H9 (cell line): ENCODE data around the gene CHSY3. TPM values are rescaled to one million over a fixed set of nuclear protein-coding genes. Genes with fewer than 3 reads are reported as not detected.

ENCODE experiments used
- DNase-seq: peaks from one replicate; pipeline ENCODE4 v3.0.0-alpha.2; 2017
- H2AFZ ChIP-seq: one replicate; pipeline ENCODE4 v1.6.1; 2013; ENCODE audit warnings: mild to moderate bottlenecking, low read length, control low read depth, moderate library complexity
- H2AK5ac ChIP-seq: 2 replicates; pipeline ENCODE4 v1.6.1; 2013; ENCODE audit warnings: low read length, control low read depth, mixed read lengths; ENCODE audit not compliant: insufficient read length
- H2BK120ac ChIP-seq: one replicate; pipeline ENCODE4 v1.6.1; 2013; ENCODE audit warnings: low read depth, mild to moderate bottlenecking, low read length, control low read depth, inconsistent platforms; ENCODE audit not compliant: poor library complexity, severe bottlenecking
- H2BK12ac ChIP-seq: 2 replicates; pipeline ENCODE4 v1.6.1; 2013; ENCODE audit warnings: low read length, control low read depth, mixed read lengths, low read depth; ENCODE audit not compliant: insufficient read length
- H2BK15ac ChIP-seq: 2 replicates; pipeline ENCODE4 v1.6.1; 2013; ENCODE audit warnings: low read depth, low read length, control low read depth
- H2BK20ac ChIP-seq: one replicate; pipeline ENCODE4 v1.6.1; 2013; ENCODE audit warnings: low read depth, mild to moderate bottlenecking, low read length, control low read depth, inconsistent platforms; ENCODE audit not compliant: poor library complexity, severe bottlenecking
- H2BK5ac ChIP-seq: 2 replicates; pipeline ENCODE4 v1.6.1; 2013; ENCODE audit warnings: low read length, control low read depth, mixed read lengths; ENCODE audit not compliant: insufficient read length
- H3K14ac ChIP-seq: 2 replicates; pipeline ENCODE4 v1.6.1; 2013; ENCODE audit warnings: low read length, control low read depth; ENCODE audit not compliant: insufficient read depth
- H3K18ac ChIP-seq: 2 replicates; pipeline ENCODE4 v1.6.1; 2013; ENCODE audit warnings: low read depth, mild to moderate bottlenecking, mixed read lengths, low read length, control low read depth; ENCODE audit not compliant: insufficient read length
- H3K23ac ChIP-seq: 2 replicates; pipeline ENCODE4 v1.6.1; 2013; ENCODE audit warnings: low read length, control low read depth, mixed read lengths, low read depth; ENCODE audit not compliant: insufficient read length
- H3K23me2 ChIP-seq: 2 replicates; pipeline ENCODE4 v1.6.1; 2013; ENCODE audit warnings: low read depth, mild to moderate bottlenecking, mixed read lengths, low read length, control low read depth; ENCODE audit not compliant: insufficient read length, poor library complexity, severe bottlenecking
- H3K27ac ChIP-seq: 2 replicates; pipeline ENCODE4 v1.5.1; 2013; ENCODE audit warnings: low read length, control low read depth, mixed read lengths, low read depth; ENCODE audit not compliant: insufficient read length
- H3K27me3 ChIP-seq: 2 replicates; pipeline ENCODE4 v1.6.1; 2013; ENCODE audit warnings: low read length, control low read depth, inconsistent platforms; ENCODE audit not compliant: insufficient read depth
- H3K4ac ChIP-seq: 2 replicates; pipeline ENCODE4 v1.6.1; 2013; ENCODE audit warnings: low read depth, mild to moderate bottlenecking, control low read depth, inconsistent platforms, low read length, moderate library complexity
- H3K4me1 ChIP-seq: 2 replicates; pipeline ENCODE4 v1.6.1; 2013; ENCODE audit warnings: low read length, control low read depth, inconsistent platforms; ENCODE audit not compliant: insufficient read depth
- H3K4me2 ChIP-seq: 2 replicates; pipeline ENCODE4 v1.6.1; 2013; ENCODE audit warnings: low read length, control low read depth, mixed read lengths; ENCODE audit not compliant: insufficient read length, insufficient read depth
- H3K56ac ChIP-seq: 2 replicates; pipeline ENCODE4 v1.6.1; 2013; ENCODE audit warnings: low read depth, mild to moderate bottlenecking, mixed read lengths, low read length, control low read depth; ENCODE audit not compliant: insufficient read length
- H3K79me1 ChIP-seq: 2 replicates; pipeline ENCODE4 v1.6.1; 2013; ENCODE audit warnings: low read depth, mild to moderate bottlenecking, moderate library complexity, low read length, control low read depth, inconsistent platforms; ENCODE audit not compliant: insufficient read depth, poor library complexity, severe bottlenecking
- H3K79me2 ChIP-seq: 2 replicates; pipeline ENCODE4 v1.6.1; 2013; ENCODE audit warnings: low read length, control low read depth, inconsistent platforms; ENCODE audit not compliant: insufficient read depth
- H3K9ac ChIP-seq: 2 replicates; pipeline ENCODE4 v1.6.1; 2013; ENCODE audit warnings: low read length, control low read depth, mixed read lengths; ENCODE audit not compliant: insufficient read length; ENCODE audit errors: extremely low read depth
- H3K9me3 ChIP-seq: one replicate; pipeline ENCODE4 v1.6.1; 2013; ENCODE audit warnings: low read depth, low read length, inconsistent platforms; ENCODE audit not compliant: control insufficient read depth
- H3T11ph ChIP-seq: one replicate; pipeline ENCODE4 v1.6.1; 2013; ENCODE audit warnings: mild to moderate bottlenecking, low read length, control low read depth, inconsistent platforms
- H4K20me1 ChIP-seq: one replicate; pipeline ENCODE4 v1.6.1; 2013; ENCODE audit not compliant: control insufficient read depth, insufficient read length, insufficient read depth
- H4K5ac ChIP-seq: 2 replicates; pipeline ENCODE4 v1.6.1; 2013; ENCODE audit warnings: low read depth, mild to moderate bottlenecking, mixed read lengths, low read length, control low read depth; ENCODE audit not compliant: insufficient read length
- H4K8ac ChIP-seq: replicated peaks from 2 replicates; pipeline ENCODE4 v1.6.1; 2013; ENCODE audit warnings: low read length, control low read depth, mixed read lengths, low read depth; ENCODE audit not compliant: insufficient read length
- H4K91ac ChIP-seq: 2 replicates; pipeline ENCODE4 v1.6.1; 2013; ENCODE audit warnings: low read depth, mild to moderate bottlenecking, moderate library complexity, mixed read lengths, low read length, control low read depth; ENCODE audit not compliant: insufficient read length
- H3K27ac Mint-ChIP-seq, 3 experiments: 2 replicates in 2 of 3; 3 replicates in 1 of 3; pipeline ENCODE4 v1.8.0; 2020 to 2021; ENCODE audit warnings: mixed read lengths in 3 of 3, mild to moderate bottlenecking in 1 of 3, moderate library complexity in 1 of 3
- H3K27me3 Mint-ChIP-seq: 2 replicates; pipeline ENCODE4 v1.8.0; 2021; ENCODE audit warnings: low read depth, mild to moderate bottlenecking, moderate library complexity, mixed read lengths
- H3K36me3 Mint-ChIP-seq, 3 experiments: 2 replicates in 2 of 3; 3 replicates in 1 of 3; pipeline ENCODE4 v1.8.0; 2020 to 2021; ENCODE audit warnings: low read depth in 3 of 3, mixed read lengths in 3 of 3; ENCODE audit not compliant: insufficient read depth in 1 of 3
- H3K4me1 Mint-ChIP-seq, 2 experiments: 2 replicates each; pipeline ENCODE4 v1.8.0; 2020; ENCODE audit warnings: mixed read lengths in 2 of 2
- H3K4me3 Mint-ChIP-seq, 2 experiments: 2 replicates in 1 of 2; 3 replicates in 1 of 2; pipeline ENCODE4 v1.8.0; 2020 to 2021; ENCODE audit warnings: mild to moderate bottlenecking in 2 of 2, mixed read lengths in 2 of 2, moderate library complexity in 1 of 2
- H3K9me3 Mint-ChIP-seq, 2 experiments: 2 replicates in 1 of 2; 3 replicates in 1 of 2; pipeline ENCODE4 v1.8.0; 2020; ENCODE audit warnings: mild to moderate bottlenecking in 2 of 2, mixed read lengths in 2 of 2, moderate library complexity in 1 of 2
- total RNA-seq: library from RNA; stranded (reverse); gene quantifications from 2 replicates; pipeline ENCODE4 v1.2.1, GENCODE V29; 2021
- TF ChIP-seq, protein P1 (sequence below): fragments of 200-600 bp; sonication (generic); conservative IDR thresholded peaks from 3 replicates; pipeline ENCODE4 v1.8.0; 2021; ENCODE audit warnings: antibody characterized with exemption, mild to moderate bottlenecking

Gene CHSY3
- total RNA-seq, 1 experiment from 2014 or later = 0.37 TPM

DNA sequence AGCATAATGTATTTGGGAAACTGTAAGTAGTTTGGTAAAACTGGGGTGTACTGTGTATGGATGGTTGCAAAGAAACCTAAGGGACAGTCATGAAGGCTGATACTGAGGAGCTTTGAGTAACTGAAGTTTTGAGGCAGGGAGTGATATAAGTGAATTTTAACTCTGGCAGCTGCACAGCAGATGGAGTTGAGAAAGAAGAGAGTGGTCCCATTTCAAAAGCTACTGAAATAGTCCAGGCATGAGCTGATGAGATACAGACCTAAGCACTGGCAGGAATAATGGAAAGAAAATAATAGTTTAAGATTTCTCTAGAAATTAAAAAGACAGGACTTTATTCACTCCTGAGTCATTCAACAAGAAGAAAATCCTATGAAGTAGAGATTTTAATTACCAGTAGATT, 232.0 kb downstream of the CHSY3 start:
- Histone ChIP-seq H3K79me2 (no peaks in the 10 kb centered on the region), H3K4me2 (no peak overlapping the region), H2BK20ac (no peak overlapping the region), H4K20me1 (no peaks in the 10 kb centered on the region), H3K4me1 (no peaks in the 10 kb centered on the region), H3K9me3 (no peaks in the 10 kb centered on the region), H3K4ac (no peak overlapping the region), H3K23ac (no peak overlapping the region), H3K23me2 (no peaks in the 10 kb centered on the region), H2BK12ac (no peak overlapping the region), H4K8ac (no peak overlapping the region), H3K79me1 (no peaks in the 10 kb centered on the region), H3K27ac (no peak overlapping the region), H3K18ac (no peak overlapping the region), H2AK5ac (no peak overlapping the region), H3K56ac (no peak overlapping the region), H3K9ac (no peak overlapping the region), H2BK5ac (no peak overlapping the region), H2BK15ac (no peak overlapping the region), H4K91ac (no peak overlapping the region), H3T11ph (no peak overlapping the region), H2AFZ (no peak overlapping the region), H2BK120ac (no peak overlapping the region), H4K5ac (no peak overlapping the region), H3K14ac (no peak overlapping the region), H3K27me3 (no peaks in the 10 kb centered on the region)
- TF ChIP-seq, protein P1, sequence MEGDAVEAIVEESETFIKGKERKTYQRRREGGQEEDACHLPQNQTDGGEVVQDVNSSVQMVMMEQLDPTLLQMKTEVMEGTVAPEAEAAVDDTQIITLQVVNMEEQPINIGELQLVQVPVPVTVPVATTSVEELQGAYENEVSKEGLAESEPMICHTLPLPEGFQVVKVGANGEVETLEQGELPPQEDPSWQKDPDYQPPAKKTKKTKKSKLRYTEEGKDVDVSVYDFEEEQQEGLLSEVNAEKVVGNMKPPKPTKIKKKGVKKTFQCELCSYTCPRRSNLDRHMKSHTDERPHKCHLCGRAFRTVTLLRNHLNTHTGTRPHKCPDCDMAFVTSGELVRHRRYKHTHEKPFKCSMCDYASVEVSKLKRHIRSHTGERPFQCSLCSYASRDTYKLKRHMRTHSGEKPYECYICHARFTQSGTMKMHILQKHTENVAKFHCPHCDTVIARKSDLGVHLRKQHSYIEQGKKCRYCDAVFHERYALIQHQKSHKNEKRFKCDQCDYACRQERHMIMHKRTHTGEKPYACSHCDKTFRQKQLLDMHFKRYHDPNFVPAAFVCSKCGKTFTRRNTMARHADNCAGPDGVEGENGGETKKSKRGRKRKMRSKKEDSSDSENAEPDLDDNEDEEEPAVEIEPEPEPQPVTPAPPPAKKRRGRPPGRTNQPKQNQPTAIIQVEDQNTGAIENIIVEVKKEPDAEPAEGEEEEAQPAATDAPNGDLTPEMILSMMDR = no peak
- Mint-ChIP-seq H3K36me3 (no peaks in the 10 kb centered on the region), H3K4me3 (no peak overlapping the region), H3K27ac (no peak overlapping the region), H3K27me3 (no peaks in the 10 kb centered on the region), H3K4me1 (no peaks in the 10 kb centered on the region), H3K9me3 (no peaks in the 10 kb centered on the region)
- DNase-seq = no peak
